SKM-1 treated with dmso at 0.1 percent for 144 hours (cell line): Measurements from ENCODE around the gene BABAM2.

ENCODE experiments used
- DNase-seq: peaks from one replicate; lab custom pipeline; 2025; ENCODE audit not compliant: unreplicated experiment; lab: John Stamatoyannopoulos, UW

BABAM2 gene

GRCh38 chr2:28062867-28063266, 172.3 kb downstream of the BABAM2 start:
- no peak for DNase-seq

GRCh38 chr2:28063492-28063962, 173.0 kb downstream of the BABAM2 start:
- DNase-seq: no peak

- no peak for DNase-seq
These were observed 177.1 kb downstream of the BABAM2 start for GRCh38 chr2:28067602-28068001.

GRCh38 chr2:28068088-28068487, 177.6 kb downstream of the BABAM2 start:
- DNase-seq: no peak

- no peak for DNase-seq
These were observed 178.0 kb downstream of the BABAM2 start for GRCh38 chr2:28068527-28068926.

GRCh38 chr2:28071221-28071620, 180.7 kb downstream of the BABAM2 start:
- no peak for DNase-seq

GRCh38 chr2:28074137-28074536, 183.6 kb downstream of the BABAM2 start:
- DNase-seq: no peak

GRCh38 chr2:28080911-28081310, 190.4 kb downstream of the BABAM2 start:
- no peak for DNase-seq

GRCh38 chr2:28082131-28082530, 191.6 kb downstream of the BABAM2 start:
- no peak for DNase-seq

- DNase-seq: no peak
These were observed 192.9 kb downstream of the BABAM2 start for GRCh38 chr2:28083476-28083875.

- DNase-seq: no peak
These were observed 194.0 kb downstream of the BABAM2 start for GRCh38 chr2:28084564-28084963.

- DNase-seq: no peak
These were observed 194.7 kb downstream of the BABAM2 start for GRCh38 chr2:28085201-28085600.

GRCh38 chr2:28086611-28087010, 196.1 kb downstream of the BABAM2 start:
- no peak for DNase-seq

GRCh38 chr2:28088970-28089369, 198.4 kb downstream of the BABAM2 start:
- no peak for DNase-seq

- DNase-seq: no peak
These were observed 199.0 kb downstream of the BABAM2 start for GRCh38 chr2:28089486-28089885.

- DNase-seq: no peak
These were observed 202.8 kb downstream of the BABAM2 start for GRCh38 chr2:28093308-28093707.

GRCh38 chr2:28093768-28094167, 203.2 kb downstream of the BABAM2 start:
- DNase-seq: no peak

- DNase-seq: no peak
These were observed 204.2 kb downstream of the BABAM2 start for GRCh38 chr2:28094739-28095138.

GRCh38 chr2:28095622-28096021, 205.1 kb downstream of the BABAM2 start:
- no peak for DNase-seq

GRCh38 chr2:28096421-28096820, 205.9 kb downstream of the BABAM2 start:
- no peak for DNase-seq

GRCh38 chr2:28098501-28099225, 208.1 kb downstream of the BABAM2 start:
- DNase-seq: no peak

- DNase-seq: no peak
These were observed 210.6 kb downstream of the BABAM2 start for GRCh38 chr2:28101123-28101522.

GRCh38 chr2:28101892-28102291, 211.4 kb downstream of the BABAM2 start:
- DNase-seq: no peak
